HepG2 (cell line): ENCODE measurements around the gene GDA. TPM values are rescaled to one million over a fixed set of nuclear protein-coding genes. Genes with fewer than 3 reads are reported as not detected.

Experiments used
- CREBL2 ChIP-seq: sonication (generic); formaldehyde crosslinking; IDR thresholded peaks from 2 replicates; pipeline ENCODE4 v1.8.1; 2023; ENCODE audit warnings: missing genetic modification reagents, mild to moderate bottlenecking, borderline replicate concordance
- GABPA ChIP-seq, 2 experiments: IDR thresholded peaks; 2 replicates each; pipeline ENCODE4 v1.6.1; 2011 to 2016; ENCODE audit warnings: low read depth in 2 of 2, low read length in 1 of 2, missing biosample characterization in 1 of 2, missing genetic modification characterization in 1 of 2
- GATA4 ChIP-seq: sonication (generic); IDR thresholded peaks from 2 replicates; pipeline ENCODE4 v1.6.1; 2016; ENCODE audit warnings: antibody characterized with exemption, low read depth, borderline replicate concordance
- HMG20B ChIP-seq: conservative IDR thresholded peaks from 2 replicates; pipeline ENCODE4 v1.6.1; 2016; ENCODE audit warnings: missing genetic modification reagents, missing compliant biosample characterization
- KDM1A ChIP-seq: IDR thresholded peaks from 2 replicates; pipeline ENCODE4 v1.6.1; 2016; ENCODE audit warnings: missing compliant biosample characterization
- MED1 ChIP-seq: sonication (generic); formaldehyde crosslinking; IDR thresholded peaks from 2 replicates; pipeline ENCODE4 v1.4.0; 2020; ENCODE audit warnings: missing genetic modification reagents
- MIER3 ChIP-seq: IDR thresholded peaks from 2 replicates; pipeline ENCODE4 v1.6.1; 2016; ENCODE audit warnings: missing compliant biosample characterization, borderline replicate concordance
- NBN ChIP-seq: fragments of 450-650 bp; conservative IDR thresholded peaks from 2 replicates; pipeline ENCODE4 v1.6.1; 2017
- RAD51 ChIP-seq: fragments of 450-650 bp; IDR thresholded peaks from 2 replicates; pipeline ENCODE4 v1.6.1; 2016; ENCODE audit warnings: borderline replicate concordance
- SMC3 ChIP-seq: IDR thresholded peaks from 2 replicates; pipeline ENCODE4 v1.6.1; 2011; ENCODE audit warnings: low read length, improper control_type of control experiment
- TMF1 ChIP-seq: sonication (generic); formaldehyde crosslinking; IDR thresholded peaks from 2 replicates; pipeline ENCODE4 v1.8.1; 2022; ENCODE audit warnings: low read depth, missing genetic modification reagents
- WIZ ChIP-seq: sonication (generic); formaldehyde crosslinking; IDR thresholded peaks from 2 replicates; pipeline ENCODE4 v1.5.1; 2020; ENCODE audit warnings: mild to moderate bottlenecking, missing genetic modification reagents
- ZBTB43 ChIP-seq: sonication (generic); formaldehyde crosslinking; conservative IDR thresholded peaks from 2 replicates; pipeline ENCODE4 v1.4.0; 2020; ENCODE audit warnings: missing genetic modification reagents
- ZFP1 ChIP-seq: IDR thresholded peaks from 2 replicates; pipeline ENCODE4 v1.6.1; 2016
- ZFP36L1 ChIP-seq: sonication (generic); formaldehyde crosslinking; IDR thresholded peaks from 2 replicates; pipeline ENCODE4 v1.8.0; 2022; ENCODE audit warnings: mild to moderate bottlenecking, missing genetic modification reagents, moderate library complexity
- ZNF24 ChIP-seq: fragments of 450-650 bp; IDR thresholded peaks from 2 replicates; pipeline ENCODE4 v1.6.1; 2017; ENCODE audit warnings: antibody characterized with exemption, mild to moderate bottlenecking
- ZNF318 ChIP-seq: sonication (generic); formaldehyde crosslinking; IDR thresholded peaks from 2 replicates; pipeline ENCODE4 v1.4.0; 2020; ENCODE audit warnings: mild to moderate bottlenecking, missing genetic modification reagents
- ZNF576 ChIP-seq: sonication (generic); formaldehyde crosslinking; IDR thresholded peaks from 2 replicates; pipeline ENCODE4 v1.4.0; 2020; ENCODE audit warnings: mild to moderate bottlenecking, missing genetic modification reagents
- ZNF766 ChIP-seq: sonication (generic); formaldehyde crosslinking; IDR thresholded peaks from 2 replicates; pipeline ENCODE4 v1.5.0; 2020; ENCODE audit warnings: missing genetic modification reagents, borderline replicate concordance
- ZNF781 ChIP-seq: sonication (generic); formaldehyde crosslinking; IDR thresholded peaks from 2 replicates; pipeline ENCODE4 v1.5.1; 2020; ENCODE audit warnings: borderline replicate concordance, mild to moderate bottlenecking, missing genetic modification reagents; ENCODE audit errors: not compliant biosample characterization
- ZNF850 ChIP-seq: sonication (generic); formaldehyde crosslinking; conservative IDR thresholded peaks from 2 replicates; pipeline ENCODE4 v1.9.0; 2021; ENCODE audit warnings: mild to moderate bottlenecking, missing genetic modification reagents
- ZSCAN22 ChIP-seq: sonication (generic); formaldehyde crosslinking; IDR thresholded peaks from 2 replicates; pipeline ENCODE4 v1.4.0; 2020; ENCODE audit warnings: mild to moderate bottlenecking, missing genetic modification reagents
- polyA plus RNA-seq, 8 experiments: library from polyadenylated mRNA; depleted of rRNA in 3 of 8; stranded (reverse) in 7 of 8; unstranded in 1 of 8; fragments of >200 nt; fragmentation: Illumina TruSeq in 4 of 8; extraction: Trizol in 4 of 8; gene quantifications; 2 replicates each; pipeline versions ENCODE4 v1.2.1 to v1.2.3, GENCODE V29; 2011 to 2016; ENCODE audit warnings: low read depth in 4 of 8, missing spikeins in 1 of 8, mixed read lengths in 1 of 8; ENCODE audit not compliant: insufficient read depth in 1 of 8
- total RNA-seq, 5 experiments: library from RNA; depleted of rRNA; stranded (reverse); fragments of >200 nt; fragmentation: Illumina TruSeq; extraction: Trizol; gene quantifications; 2 replicates each; pipeline ENCODE4 v1.2.3, GENCODE V29; 2016; ENCODE audit warnings: low read depth in 1 of 5

Gene GDA
- total and polyA plus RNA-seq, 2 of the 13 experiments (the other 11 are each of a cell fraction or from before 2014, with no cell fraction given) = 0.15 to 0.99 TPM

- TF ChIP-seq ZBTB43 = no peak
- TF ChIP-seq ZNF781 = no peak
- TF ChIP-seq GABPA (IDR thresholded peaks at IDR 0.05; ENCODE audit: low read depth, low read length) = no peak
- TF ChIP-seq GABPA (CRISPR knock-in tag; IDR thresholded peaks at IDR 0.05; ENCODE audit: low read depth) = peak; percentile 22; the same call in 1 of the 2 replicates
- no peak for TF ChIP-seq KDM1A (CRISPR knock-in tag)
- TF ChIP-seq GATA4 = no peak
- TF ChIP-seq NBN = no peak
- no peak for TF ChIP-seq HMG20B (CRISPR knock-in tag)
- no peak for TF ChIP-seq ZNF766
- 0 out of 2 replicates have a peak, but pooled peaks have one; percentile 33 for TF ChIP-seq MIER3 (CRISPR knock-in tag)
- TF ChIP-seq CREBL2 (CRISPR knock-in tag) = no peak
- no peak for TF ChIP-seq ZSCAN22
- no peak for TF ChIP-seq ZNF576 (CRISPR knock-in tag)
- TF ChIP-seq ZFP1 (CRISPR knock-in tag) = no peak
- no peak for TF ChIP-seq ZNF24
- peak; percentile 56; the same call in 1 of the 2 replicates for TF ChIP-seq ZFP36L1 (CRISPR knock-in tag)
- no peak for TF ChIP-seq TMF1 (CRISPR knock-in tag)
- peak; percentile 61 for TF ChIP-seq MED1 (CRISPR knock-in tag)
- no peak for TF ChIP-seq ZNF318 (CRISPR knock-in tag)
- TF ChIP-seq RAD51 = no peak
- no peak for TF ChIP-seq WIZ
- TF ChIP-seq ZNF850 (CRISPR knock-in tag) = no peak
- no peak for TF ChIP-seq SMC3
Observed at GRCh38 chr9:72154468-72155285, 5.4 kb downstream of the GDA start (continued).
